ENCODE results near the gene FAM180B.

The FAM180B gene

GRCh38 chr11:47587039-47587716, 700 bp downstream of the FAM180B start:
- no peak for DNase-seq (ENCODE audit: low spot score)
- TF ChIP-seq CTCF (IDR thresholded peaks at IDR 0.05; ENCODE audit: extremely low read depth, missing control alignments): no peak

- no peak for TF ChIP-seq CTCF (IDR thresholded peaks at IDR 0.05; ENCODE audit: extremely low read depth, missing control alignments)
- DNase-seq (ENCODE audit: low spot score): peak; percentile 34
These were observed 1.3 kb downstream of the FAM180B start for GRCh38 chr11:47587723-47588326.

- TF ChIP-seq CTCF (IDR thresholded peaks at IDR 0.05; ENCODE audit: extremely low read depth, missing control alignments): no peak
- no peak for DNase-seq (ENCODE audit: low spot score)
These were observed 2.6 kb downstream of the FAM180B start for GRCh38 chr11:47589118-47589517.

- DNase-seq (ENCODE audit: low spot score): no peak
- no peak for TF ChIP-seq CTCF (IDR thresholded peaks at IDR 0.05; ENCODE audit: extremely low read depth, missing control alignments)
These were observed 3.1 kb downstream of the FAM180B start for GRCh38 chr11:47589584-47589976.

GRCh38 chr11:47589977-47590861, 3.7 kb downstream of the FAM180B start:
- no peak for DNase-seq (ENCODE audit: low spot score)
- TF ChIP-seq CTCF (IDR thresholded peaks at IDR 0.05; ENCODE audit: extremely low read depth, missing control alignments): no peak

- no peak for TF ChIP-seq CTCF (IDR thresholded peaks at IDR 0.05; ENCODE audit: extremely low read depth, missing control alignments)
- peak; percentile 69 for DNase-seq (ENCODE audit: low spot score)
These were observed 5.3 kb downstream of the FAM180B start for GRCh38 chr11:47591764-47592163.

- no peak for TF ChIP-seq CTCF (IDR thresholded peaks at IDR 0.05; ENCODE audit: extremely low read depth, missing control alignments)
- peak; percentile 46 for DNase-seq (ENCODE audit: low spot score)
These were observed 5.8 kb downstream of the FAM180B start for GRCh38 chr11:47592251-47592650.

Data from GM20000 (cell line).